Measurements from ENCODE around the gene KLF8.

GRCh38 chrX:56253832-56254703, 21.9 kb downstream of the KLF8 start:
- TF ChIP-seq EZH2 (IDR thresholded peaks at IDR 0.05; ENCODE audit: borderline replicate concordance, low read depth, low read length) (no peak), HDGF (IDR thresholded peaks at IDR 0.05) (no peak), ZC3H4 (CRISPR knock-in tag; IDR thresholded peaks at IDR 0.05; ENCODE audit: borderline replicate concordance) (no peak), FOXM1 (IDR thresholded peaks at IDR 0.05; ENCODE audit: low read depth) (no peak), FOXM1 (CRISPR knock-in tag; IDR thresholded peaks at IDR 0.05; ENCODE audit: low read depth) (no peak), TBP (optimal IDR thresholded peaks at IDR 0.05; ENCODE audit: low read depth, low read length) (no peak)
